ENCODE results near the gene HCN1.
"Not testable (repeated sequence)": the region's sequence is repeated elsewhere in the genome, so short reads cannot be mapped to it uniquely, and the experiment has no call there.

Gene HCN1

DNA sequence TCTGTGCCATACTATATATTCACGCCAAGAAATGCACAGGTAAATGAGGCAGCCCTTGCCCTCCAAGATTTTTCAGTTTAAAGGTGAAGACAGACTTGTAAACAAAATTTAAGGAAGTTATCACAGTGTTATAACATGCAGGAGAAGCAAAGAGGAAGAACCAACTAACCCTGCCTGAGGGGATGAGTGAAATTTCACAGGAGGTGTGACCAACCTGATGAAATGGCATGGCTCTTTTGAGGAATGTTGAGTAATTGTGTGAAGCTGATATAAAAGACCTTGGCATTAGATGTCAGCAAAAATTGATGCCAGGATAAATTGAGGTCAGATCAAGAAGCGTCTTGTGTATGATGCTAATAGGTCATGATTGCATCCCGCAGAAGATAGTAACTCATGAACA, 86.5 kb downstream of the HCN1 start:
- DNase-seq: no peak

DNA sequence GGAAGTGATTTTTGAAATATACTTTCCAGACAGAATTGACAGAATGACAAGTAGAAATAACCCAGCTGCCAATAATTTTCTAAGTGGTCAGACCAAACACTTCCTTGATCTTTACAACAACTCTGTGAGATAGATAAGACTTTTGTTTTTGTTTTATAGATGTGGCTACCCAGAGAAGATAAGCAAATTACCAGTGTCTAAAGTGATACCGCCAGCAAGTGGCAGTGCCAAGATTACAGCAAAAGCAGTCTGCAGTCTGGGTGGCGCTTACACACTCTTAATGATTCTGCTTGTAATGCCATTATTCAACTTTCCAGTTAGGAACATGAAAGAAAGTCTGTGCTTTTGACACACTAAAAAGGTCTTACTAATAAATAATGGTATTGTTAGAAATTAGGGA, 92.1 kb downstream of the HCN1 start:
- no peak for DNase-seq

DNA sequence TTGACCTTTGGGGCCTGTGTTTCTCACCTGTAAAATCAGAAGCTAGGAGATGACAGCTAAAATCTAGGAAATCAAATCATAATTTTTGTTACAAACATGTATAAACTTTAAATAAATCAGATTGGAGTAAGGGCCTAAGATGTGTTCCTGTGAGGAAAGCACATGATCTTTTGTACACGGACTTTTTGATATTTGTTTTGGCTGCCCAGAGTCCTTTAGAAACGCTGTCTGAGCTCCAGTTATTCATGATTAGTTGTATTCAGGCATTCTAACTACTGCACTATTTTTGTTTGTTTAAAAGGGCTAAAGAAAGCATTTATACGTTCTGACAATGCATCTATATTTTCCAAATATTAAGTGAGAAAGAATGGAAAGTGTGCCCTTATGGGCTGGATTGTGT, 94.8 kb downstream of the HCN1 start:
- DNase-seq: no peak

DNA sequence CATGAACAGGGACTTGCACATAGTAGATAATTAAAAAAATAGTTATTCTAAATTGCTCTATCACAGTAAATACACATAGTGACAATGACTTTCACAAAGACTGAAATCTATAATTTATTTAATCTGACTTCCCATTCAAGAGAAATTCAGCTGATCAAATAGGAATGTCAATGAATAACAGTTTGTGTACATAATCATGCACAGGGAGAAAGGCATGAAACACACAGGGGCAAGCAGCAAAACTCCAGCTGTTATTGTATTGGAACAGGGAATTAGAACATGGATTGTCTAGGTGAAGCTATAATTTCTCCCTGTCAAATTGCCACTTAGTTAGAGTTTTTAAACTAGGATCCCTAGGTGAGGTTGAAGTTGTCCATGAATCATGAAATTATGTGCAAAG, 99.9 kb downstream of the HCN1 start:
- DNase-seq: no peak

DNA sequence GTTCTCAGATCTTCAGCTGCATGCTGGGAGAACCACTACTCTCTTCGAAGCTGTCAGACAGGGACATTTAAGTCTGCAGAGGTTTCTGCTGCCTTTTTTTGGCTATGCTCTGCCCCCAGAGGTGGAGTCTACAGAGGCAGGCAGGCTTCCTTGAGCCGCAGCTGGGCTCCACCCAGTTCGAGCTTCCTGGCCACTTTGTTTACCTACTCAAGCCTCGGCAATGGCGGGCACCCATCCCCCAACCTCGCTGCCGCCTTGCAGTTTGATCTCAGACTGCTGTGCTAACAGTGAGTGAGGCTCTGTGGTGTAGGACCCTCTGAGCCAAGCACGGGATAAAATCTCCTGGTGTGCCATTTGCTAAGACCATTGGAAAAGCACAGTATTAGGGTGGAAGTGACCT, 110.2 kb downstream of the HCN1 start:
- DNase-seq: not testable (repeated sequence)

GRCh38 chr5:45578270-45578669, 117.9 kb downstream of the HCN1 start:
- DNase-seq: no peak

DNA sequence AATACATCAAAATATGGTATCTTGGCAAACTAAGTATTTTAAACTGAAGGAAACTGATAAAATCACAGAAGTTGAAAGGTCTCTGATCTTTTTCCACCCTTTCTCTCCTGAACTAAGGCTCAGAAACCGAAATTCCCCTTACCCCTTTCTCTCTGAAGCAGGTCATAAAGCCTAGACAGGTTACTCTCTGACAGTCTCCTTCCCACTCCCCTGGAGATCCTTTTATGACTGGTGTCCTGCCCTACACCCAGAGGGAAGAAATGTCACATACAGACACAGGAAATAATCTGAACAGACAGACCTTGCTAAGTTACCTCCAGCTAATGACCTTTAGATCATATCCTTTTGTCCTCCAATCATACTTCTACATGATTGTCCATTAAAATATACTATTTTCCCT, 127.4 kb downstream of the HCN1 start:
- DNase-seq: no peak

DNA sequence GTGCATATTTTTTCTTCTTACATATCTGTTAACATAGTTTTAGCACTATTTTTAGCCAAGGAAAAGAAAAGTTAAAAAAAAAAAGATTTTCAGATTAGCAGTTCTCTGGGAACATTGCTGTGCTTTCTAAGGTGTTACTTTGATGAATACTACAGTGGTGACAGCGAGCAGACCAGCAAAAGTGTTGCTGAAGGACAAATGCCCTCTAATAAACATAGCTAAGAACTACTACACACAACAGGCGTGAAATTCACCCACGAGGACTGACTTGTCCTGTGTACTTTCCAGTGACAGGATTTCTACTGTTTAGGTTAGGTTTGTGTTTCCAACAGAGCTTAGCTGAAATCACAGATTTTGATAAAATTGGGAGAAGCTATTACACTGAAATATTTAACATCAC, 153.8 kb downstream of the HCN1 start:
- DNase-seq: no peak

GRCh38 chr5:45533663-45534062, 162.5 kb downstream of the HCN1 start:
- no peak for DNase-seq

- DNase-seq: no peak
Measured at GRCh38 chr5:45532826-45533624, 163.2 kb downstream of the HCN1 start.

DNA sequence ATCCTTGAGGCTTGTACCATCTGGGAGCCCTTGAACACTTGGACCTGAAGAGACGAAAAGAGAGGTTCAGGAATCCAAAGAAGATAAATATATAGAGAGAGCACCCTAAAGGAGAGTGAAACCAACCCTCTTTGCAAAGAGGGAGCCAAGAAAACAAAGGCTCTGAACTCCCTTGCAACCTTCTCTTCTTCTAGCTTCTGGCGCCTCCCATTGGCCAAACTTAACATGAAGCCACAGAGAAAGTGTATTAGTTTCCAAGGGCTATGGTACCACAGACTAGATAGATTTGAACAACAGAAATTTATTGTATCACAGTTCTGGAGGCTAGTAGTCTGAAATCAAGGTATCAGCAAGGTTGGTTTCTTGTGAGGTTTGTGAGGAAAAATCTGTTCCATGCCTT, 175.1 kb downstream of the HCN1 start:
- no peak for DNase-seq

DNA sequence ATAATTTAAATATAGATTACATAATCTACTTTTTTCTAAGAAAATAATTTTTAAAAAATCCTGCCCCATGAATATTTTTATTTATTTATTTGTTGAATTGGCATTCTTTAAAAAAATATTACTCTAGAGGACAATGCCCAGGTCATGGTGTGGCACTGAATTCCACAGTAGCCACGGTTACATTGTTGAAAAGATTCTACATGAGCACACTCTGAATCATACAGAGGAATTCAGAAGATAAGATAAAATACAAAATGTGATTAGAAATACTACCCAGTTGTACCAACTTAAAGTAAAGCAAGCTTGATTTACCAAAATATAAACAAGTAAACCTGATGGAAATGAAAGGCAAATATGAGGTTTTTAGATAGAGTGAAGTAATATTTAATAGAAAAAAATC, 183.7 kb downstream of the HCN1 start:
- DNase-seq: no peak

- DNase-seq: no peak
Measured at GRCh38 chr5:45509371-45509770, 186.8 kb downstream of the HCN1 start.

DNA sequence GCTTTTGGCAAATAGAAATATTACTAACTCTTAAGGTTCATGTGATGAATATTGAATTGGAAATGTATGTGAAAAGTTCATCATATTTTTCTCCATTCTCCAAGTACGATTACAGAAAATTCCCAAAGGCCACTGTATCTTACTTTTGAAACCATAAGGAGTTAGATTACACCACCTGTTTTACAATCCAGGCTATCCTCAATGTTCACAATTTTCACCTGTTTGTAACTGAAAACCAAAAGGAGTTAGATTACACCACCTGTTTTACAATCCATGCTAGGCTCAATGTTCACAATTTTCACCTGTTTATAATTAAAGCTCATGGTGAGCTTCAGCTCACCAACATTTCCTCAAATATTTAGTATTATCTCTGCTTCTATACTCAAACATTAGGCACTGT, 188.0 kb downstream of the HCN1 start:
- DNase-seq: no peak

DNA sequence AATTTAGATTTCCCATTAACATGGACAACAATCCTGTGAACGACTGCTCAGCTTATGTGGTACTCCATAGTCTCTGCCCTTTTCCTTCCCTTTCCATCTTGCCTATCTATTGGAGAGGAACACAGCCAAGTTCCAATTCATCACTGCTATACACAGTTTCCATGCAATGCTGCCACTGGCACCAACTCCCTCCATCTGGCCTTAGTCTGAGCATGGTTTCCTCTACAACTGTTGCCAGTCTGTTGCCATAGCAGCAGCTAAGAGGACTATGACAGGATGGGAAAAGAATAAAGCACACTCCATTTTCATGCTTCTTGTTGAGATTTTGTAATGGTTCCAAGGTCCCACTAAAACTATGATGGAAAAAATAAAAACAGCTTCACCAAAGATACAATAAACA, 189.0 kb downstream of the HCN1 start:
- no peak for DNase-seq

DNA sequence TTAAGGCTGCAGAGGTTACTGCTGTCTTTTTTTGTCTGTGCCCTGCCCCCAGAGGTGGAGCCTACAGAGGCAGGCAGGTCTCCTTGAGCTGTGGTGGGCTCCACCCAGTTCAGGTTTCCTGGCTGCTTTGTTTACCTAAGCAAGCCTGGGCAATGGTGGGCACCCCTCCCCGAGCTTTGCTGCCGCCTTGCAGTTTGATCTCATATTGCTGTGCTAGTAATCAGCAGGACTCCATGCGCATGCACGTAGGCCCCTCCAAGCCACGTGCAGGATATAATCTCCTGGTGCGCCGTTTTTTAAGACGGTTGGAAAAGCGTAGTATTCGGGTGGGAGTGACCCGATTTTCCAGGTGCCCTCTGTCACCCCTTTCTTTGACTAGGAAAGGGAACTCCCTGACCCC, 197.2 kb downstream of the HCN1 start:
- not testable (repeated sequence) for DNase-seq

DNA sequence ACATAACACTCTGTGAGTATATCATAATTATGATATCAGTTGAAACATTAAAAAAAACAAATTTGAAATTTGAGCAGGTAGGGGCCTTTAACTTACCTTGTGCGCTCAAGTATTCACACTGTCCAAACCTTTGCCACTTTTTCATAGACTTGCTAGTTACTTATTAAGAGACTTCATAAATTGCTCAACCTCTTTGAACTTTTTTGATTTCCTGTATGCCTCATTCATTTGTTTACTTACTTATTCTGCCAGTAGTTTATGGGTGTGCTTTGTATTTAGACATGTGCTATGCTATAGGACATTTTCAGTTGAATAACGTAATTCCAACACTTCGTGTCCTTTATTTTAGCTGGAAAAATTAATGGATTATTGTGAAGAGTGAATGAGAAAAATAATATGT, 204.8 kb downstream of the HCN1 start:
- no peak for DNase-seq

DNA sequence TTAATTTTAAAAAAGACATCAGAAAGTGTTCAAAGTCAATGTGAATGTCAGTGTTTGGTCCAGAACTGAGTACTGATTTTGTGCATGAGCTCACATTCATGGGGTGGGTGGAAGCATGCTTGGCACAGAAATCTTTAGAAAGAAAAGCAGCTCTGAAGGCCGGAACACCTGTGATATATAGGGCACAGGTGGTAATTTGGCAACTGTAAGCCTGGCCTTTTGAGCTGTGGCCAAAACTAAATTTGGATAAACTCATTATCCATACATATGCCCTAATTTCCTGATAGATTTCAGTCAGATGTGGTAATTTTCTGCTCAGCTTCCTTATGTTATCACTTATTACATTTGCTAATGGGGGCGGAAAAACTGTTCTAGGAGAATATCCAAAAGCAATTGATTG, 211.4 kb downstream of the HCN1 start:
- no peak for DNase-seq

DNA sequence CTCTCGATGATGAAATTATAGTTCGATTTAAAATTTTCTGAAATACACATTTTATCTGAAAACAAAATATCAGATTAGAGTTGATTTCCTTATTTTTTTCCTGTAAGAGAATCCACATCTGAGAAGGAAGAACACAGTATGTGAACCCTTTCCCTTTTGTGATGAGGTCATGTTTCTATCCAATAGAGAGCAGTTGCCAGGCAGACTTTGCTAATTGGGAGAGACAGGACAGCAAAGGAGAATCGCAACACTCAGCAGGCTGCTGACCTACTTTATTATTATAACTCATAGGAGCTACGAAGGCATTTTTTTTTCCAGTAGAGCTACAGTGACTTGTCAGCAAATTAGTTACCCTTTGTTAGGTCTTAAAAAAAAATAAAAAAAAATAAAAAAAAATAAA, 242.1 kb downstream of the HCN1 start:
- DNase-seq: no peak

- not testable (repeated sequence) for DNase-seq
Measured at GRCh38 chr5:45444856-45445255, 251.3 kb downstream of the HCN1 start.

- no peak for DNase-seq
Measured at GRCh38 chr5:45440466-45440865, 255.7 kb downstream of the HCN1 start.

- no peak for DNase-seq
Measured at GRCh38 chr5:45437752-45438151, 258.4 kb downstream of the HCN1 start.

GRCh38 chr5:45417285-45417998, 278.7 kb downstream of the HCN1 start:
- no peak for DNase-seq
